LHCN-M2 (cell line): ENCODE data around the gene LRRTM2. TPM values are rescaled to one million over a fixed set of nuclear protein-coding genes. Genes with fewer than 3 reads are reported as not detected.
"Not testable (repeated sequence)": the region's sequence is repeated elsewhere in the genome, so short reads cannot be mapped to it uniquely, and the experiment has no call there.

ENCODE experiments used
- DNase-seq: peaks from one replicate; pipeline ENCODE4 v3.0.0-alpha.2; 2012; ENCODE audit warnings: low read depth
- total RNA-seq: library from RNA; depleted of rRNA; stranded (reverse); fragments of >200 nt; gene quantifications from 2 replicates; pipeline ENCODE4 v1.2.3, GENCODE V29; 2014; rRNA removed

The LRRTM2 gene
- total RNA-seq, 1 experiment from 2014 or later, result under 0.01 TPM

- no peak for DNase-seq
These were observed 35.0 kb downstream of the LRRTM2 start for GRCh38 chr5:138840103-138840502.

DNA sequence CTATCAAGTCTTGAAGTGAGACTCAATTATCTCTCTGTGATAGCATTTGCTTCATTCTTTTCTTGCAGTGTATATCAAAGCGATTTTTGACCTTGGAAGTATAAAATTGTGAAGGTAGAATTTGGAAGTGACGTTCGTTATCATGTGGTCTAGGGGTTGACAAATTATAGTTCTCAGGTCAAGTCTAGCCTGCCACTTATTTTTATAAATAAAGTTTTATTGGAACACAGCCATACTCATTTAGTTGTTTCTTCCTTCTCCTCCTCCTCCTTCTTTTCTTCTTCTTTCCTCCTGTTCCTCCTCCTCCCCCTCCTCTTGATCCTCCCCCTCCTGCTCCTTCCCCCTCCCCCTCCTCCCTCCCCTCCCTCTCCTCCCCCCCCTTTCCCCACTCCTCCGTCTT lies 38.0 kb downstream of the LRRTM2 start:
- DNase-seq, result no peak

- DNase-seq, result not testable (repeated sequence)
These were observed 40.3 kb downstream of the LRRTM2 start for GRCh38 chr5:138834853-138835252.

DNA sequence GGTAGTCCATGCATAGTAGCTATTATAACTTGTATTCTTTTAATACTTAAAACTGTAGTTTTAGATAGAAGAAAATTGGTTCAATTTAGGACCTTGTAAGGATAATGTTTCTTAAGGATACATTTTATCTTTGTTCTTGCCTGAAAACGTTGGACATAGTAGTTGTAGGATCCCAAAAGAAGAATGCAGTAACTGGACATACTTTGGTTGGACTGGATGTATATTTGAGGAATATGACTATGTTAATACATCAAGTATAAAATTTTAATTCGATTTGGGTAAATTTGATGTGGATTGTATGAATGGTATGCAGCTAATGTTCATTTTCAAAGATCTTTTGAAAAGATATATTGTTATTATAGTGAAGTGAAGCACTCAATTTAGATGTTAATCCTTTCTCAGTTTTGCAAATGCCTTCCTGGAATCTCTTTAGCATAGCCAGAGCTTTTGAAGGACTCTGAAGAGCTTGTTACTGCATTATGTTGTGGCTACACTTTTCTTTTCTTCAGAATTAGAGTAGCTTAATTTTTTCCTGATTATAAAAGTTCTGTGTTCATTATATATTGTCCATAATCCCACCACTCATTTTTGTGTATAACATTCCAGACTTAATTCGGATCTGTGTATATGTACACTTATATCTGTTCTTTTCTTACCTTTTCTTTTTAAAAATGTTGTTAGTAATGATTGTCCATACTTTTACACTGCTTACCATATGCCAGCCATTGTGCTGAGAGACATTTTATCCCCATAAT lies 41.2 kb downstream of the LRRTM2 start:
- DNase-seq, result no peak

GRCh38 chr5:138833080-138833479 lies 42.1 kb downstream of the LRRTM2 start:
- DNase-seq, result no peak

GRCh38 chr5:138832218-138832617 lies 42.9 kb downstream of the LRRTM2 start:
- DNase-seq, result peak; percentile 36

DNA sequence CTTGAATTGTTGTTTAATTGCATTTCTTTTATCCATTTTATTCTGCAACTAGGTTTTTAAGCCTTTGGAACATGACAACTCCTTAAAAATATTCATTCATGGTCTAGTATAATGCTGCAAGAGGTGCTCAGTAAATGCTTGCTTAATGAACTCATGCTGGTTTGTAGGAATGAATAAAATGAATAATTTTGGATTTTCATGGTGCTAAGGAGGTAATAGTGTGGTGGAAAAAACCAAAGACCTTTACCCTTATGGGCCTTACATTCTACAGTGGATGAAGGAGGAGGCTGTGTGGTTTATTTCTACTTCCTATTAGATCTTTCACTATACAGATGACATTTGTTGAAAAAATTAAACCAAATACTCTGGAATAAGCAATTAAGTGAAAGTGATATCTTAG lies 43.4 kb downstream of the LRRTM2 start:
- no peak for DNase-seq

GRCh38 chr5:138829341-138829740 lies 45.8 kb downstream of the LRRTM2 start:
- DNase-seq, result no peak

DNA sequence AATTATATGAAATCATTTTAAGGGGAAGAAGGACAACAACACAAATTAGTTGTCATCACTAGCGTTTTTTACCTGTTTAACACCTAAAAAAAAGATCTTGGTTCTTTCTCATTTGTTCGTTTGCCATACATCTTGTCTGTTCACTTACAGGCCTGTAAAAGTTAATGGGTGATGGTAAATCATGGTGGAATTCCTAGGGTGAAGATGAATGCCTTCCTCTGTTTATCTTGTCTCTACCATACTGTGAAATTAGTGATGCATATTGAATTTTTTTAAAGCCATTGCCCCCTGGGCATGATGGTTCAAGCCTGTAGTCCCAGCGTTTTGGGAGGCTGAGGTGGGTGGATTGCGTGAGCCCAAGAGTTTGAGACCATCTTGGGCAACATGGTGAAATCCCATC lies 46.6 kb downstream of the LRRTM2 start:
- no peak for DNase-seq

DNA sequence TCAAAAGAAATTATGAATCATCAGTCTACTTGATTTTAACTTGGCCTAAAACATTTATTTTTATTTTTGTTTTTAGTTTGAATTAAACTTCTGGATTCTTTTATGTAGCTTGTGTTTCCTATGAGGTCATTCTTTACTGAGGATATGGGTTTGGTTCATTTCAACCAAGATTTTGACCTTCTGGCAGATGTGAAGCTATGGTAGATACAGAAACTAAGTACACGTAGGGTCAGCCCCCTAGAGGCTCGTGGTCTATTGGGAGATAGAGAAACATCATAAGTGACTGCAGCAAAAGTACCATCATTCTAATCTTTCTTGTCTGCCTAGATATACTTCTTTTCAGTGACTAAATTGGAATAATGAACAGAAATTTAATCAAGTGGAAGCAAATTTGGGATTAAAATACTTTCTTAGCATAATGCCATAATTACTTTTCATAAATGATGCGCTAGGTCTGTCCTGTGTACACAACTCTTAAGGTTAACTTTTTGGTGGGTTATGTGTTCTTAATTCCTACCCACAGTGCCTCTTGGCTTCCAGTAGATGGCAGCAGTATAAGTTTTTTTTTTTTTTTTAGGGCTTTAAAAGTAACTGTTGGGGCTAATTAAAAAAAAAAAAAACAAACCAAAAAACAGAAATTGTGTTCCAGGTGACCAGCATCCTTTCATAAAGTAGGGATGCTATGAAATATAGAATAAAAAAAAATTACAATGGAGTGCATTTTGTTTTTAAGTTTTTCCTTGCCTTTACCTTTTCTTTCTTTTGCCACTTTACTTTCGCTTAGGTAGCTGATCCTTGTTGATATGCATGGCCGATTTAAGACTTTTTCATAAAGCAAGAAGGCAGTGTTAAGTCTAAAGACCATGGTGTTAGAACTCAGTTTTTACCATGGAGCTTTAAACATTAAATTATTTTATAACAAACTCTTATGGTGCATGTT lies 49.9 kb downstream of the LRRTM2 start:
- no peak for DNase-seq

- no peak for DNase-seq
These were observed 50.6 kb downstream of the LRRTM2 start for GRCh38 chr5:138824516-138824915.

- DNase-seq, result no peak
These were observed 54.4 kb downstream of the LRRTM2 start for GRCh38 chr5:138820695-138821094.

DNA sequence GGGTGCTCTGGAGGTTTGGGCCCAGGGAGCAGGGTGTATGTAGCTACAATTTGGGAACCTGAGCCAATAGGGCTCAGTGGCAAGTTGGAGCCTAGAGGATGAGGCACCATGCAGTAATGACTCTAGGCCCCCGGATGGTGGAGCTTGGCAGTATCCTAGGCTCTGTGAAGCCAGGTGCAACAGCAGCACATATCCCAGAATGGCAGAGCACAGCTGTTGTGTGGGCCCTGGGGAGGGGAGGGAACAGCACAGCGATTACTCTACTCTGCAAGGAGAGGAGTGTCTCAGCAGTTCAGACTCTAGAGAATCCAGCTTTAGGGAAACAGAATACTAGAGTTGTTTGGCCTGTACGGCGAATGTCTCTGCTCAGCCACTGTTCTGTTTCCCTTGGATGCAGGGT lies 56.1 kb downstream of the LRRTM2 start:
- DNase-seq, result peak; percentile 95

Other genes starting within 250 kb of the LRRTM2 start
- 225 and 232 TPM in 2 replicates for gene CTNNA1, start 121.9 kb downstream of the LRRTM2 start, total RNA-seq